K562 (cell line): ENCODE results near the gene CAMK2D. TPM values are rescaled to one million over a fixed set of nuclear protein-coding genes. Genes with fewer than 3 reads are reported as not detected.

Source experiments
- CHCHD3 ChIP-seq: fragments of 250-450 bp; sonication (Bioruptor Pico); IDR thresholded peaks from 2 replicates; pipeline ENCODE4 v2.1.2; 2022; ENCODE audit warnings: mild to moderate bottlenecking
- MBD1 ChIP-seq: fragments of 250-450 bp; sonication (Bioruptor Pico); IDR thresholded peaks from 2 replicates; pipeline ENCODE4 v1.8.0; 2022; ENCODE audit warnings: inconsistent platforms
- NELFE ChIP-seq: IDR thresholded peaks from 2 replicates; pipeline ENCODE4 v1.6.1; 2011; ENCODE audit warnings: mild to moderate bottlenecking; ENCODE audit not compliant: insufficient read depth, insufficient read length
- VEZF1 ChIP-seq: fragments of 200-800 bp; sonication (Bioruptor generic); IDR thresholded peaks from 2 replicates; pipeline ENCODE4 v1.6.1; 2017; ENCODE audit warnings: missing genetic modification characterization, missing compliant biosample characterization
- ZBTB49 ChIP-seq: sonication (generic); formaldehyde crosslinking; IDR thresholded peaks from 2 replicates; pipeline ENCODE4 v1.8.0; 2022; ENCODE audit warnings: missing genetic modification reagents, mild to moderate bottlenecking, borderline replicate concordance
- ZNF174 ChIP-seq: fragments of 250-450 bp; sonication (Bioruptor Pico); IDR thresholded peaks from 2 replicates; pipeline ENCODE4 v1.4.0; 2020; ENCODE audit warnings: mild to moderate bottlenecking
- polyA plus RNA-seq, 8 experiments: library from polyadenylated mRNA; depleted of rRNA in 4 of 8; stranded (reverse) in 5 of 8; unstranded in 3 of 8; fragments of >200 nt; fragmentation: Nextera tagmentation in 2 of 8; fragmentation: Illumina TruSeq in 1 of 8; extraction: Ambion mirVana in 2 of 8; extraction: Trizol in 1 of 8; gene quantifications; 2 replicates each; pipeline versions ENCODE4 v1.2.1 to v1.2.3, GENCODE V29; 2011 to 2014; ENCODE audit warnings: inconsistent platforms in 1 of 8, missing spikeins in 1 of 8
- total RNA-seq, 7 experiments: library from RNA; depleted of rRNA in 6 of 7; stranded (reverse); fragments of >200 nt in 6 of 7; fragmentation: Illumina TruSeq in 2 of 7; extraction: Trizol in 2 of 7; gene quantifications; 2 replicates each; pipeline versions ENCODE4 v1.2.1 to v1.2.3, GENCODE V29; 2011 to 2021; ENCODE audit warnings: low replicate concordance in 1 of 7

The CAMK2D gene
- total and polyA plus RNA-seq, 9 of the 15 experiments (the other 6 are each of a cell fraction or from before 2014, with no cell fraction given), result 0.01 to 0.33 (median 0.04) TPM; not detected in 2

DNA sequence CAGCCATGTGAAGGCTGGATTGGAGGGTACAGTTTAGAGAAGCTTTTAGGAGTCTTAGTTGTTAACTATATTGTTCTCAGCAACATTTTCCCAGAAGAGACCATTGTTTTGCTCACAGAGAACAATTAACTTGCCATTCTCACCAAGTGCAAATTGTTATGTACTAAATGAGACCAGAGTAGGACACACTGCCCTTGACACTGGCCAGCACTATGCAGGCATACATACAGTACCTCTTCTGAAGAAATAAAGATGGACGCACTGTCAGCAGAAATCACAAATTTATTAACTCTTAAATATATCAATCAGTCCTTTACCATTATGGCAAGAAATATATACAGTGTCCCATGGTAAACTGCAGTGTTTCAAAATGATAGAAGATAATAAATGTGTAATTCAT, 309.4 kb downstream of the CAMK2D start (continued):
- no peak for TF ChIP-seq MBD1 (CRISPR knock-in tag)
- no peak for TF ChIP-seq NELFE
- no peak for TF ChIP-seq VEZF1 (CRISPR knock-in tag)
- no peak for TF ChIP-seq CHCHD3 (CRISPR knock-in tag)
- no peak for TF ChIP-seq ZNF174 (CRISPR knock-in tag)
- TF ChIP-seq ZBTB49 (CRISPR knock-in tag), result no peak
- TF ChIP-seq, all 486 proteins: peak for 0
